Measurements from ENCODE around the gene TENM4.

The TENM4 gene

GRCh38 chr11:78667461-78667860, 773.4 kb downstream of the TENM4 start:
- H3K36me3 ChIP-seq (ENCODE audit: control insufficient read depth, insufficient read depth, low read length), result peaks cover 51% of the 10 kb centered on the region
- WGBS, 2 experiments, result 73 to 90% methylated on average over 2 of the region's 2 CpGs
- no peaks in the 10 kb centered on the region for H3K4me1 ChIP-seq (ENCODE audit: control insufficient read depth, insufficient read depth, low read length)
- H3K9me3 ChIP-seq (ENCODE audit: control insufficient read depth, low read length), result no peaks in the 10 kb centered on the region
- H3K27me3 ChIP-seq (ENCODE audit: control insufficient read depth, insufficient read depth, low read length, poor library complexity, severe bottlenecking), result no peaks in the 10 kb centered on the region
- no peak overlapping the region for H3K4me3 ChIP-seq (ENCODE audit: insufficient read depth, low read depth, low read length)
- H3K27ac ChIP-seq (ENCODE audit: insufficient read depth, low read depth, low read length, poor library complexity, severe bottlenecking), result no peak overlapping the region

GRCh38 chr11:78666675-78667160, 774.1 kb downstream of the TENM4 start:
- H3K4me1 ChIP-seq (ENCODE audit: control insufficient read depth, insufficient read depth, low read length), result no peaks in the 10 kb centered on the region
- H3K27me3 ChIP-seq (ENCODE audit: control insufficient read depth, insufficient read depth, low read length, poor library complexity, severe bottlenecking), result no peaks in the 10 kb centered on the region
- H3K27ac ChIP-seq (ENCODE audit: insufficient read depth, low read depth, low read length, poor library complexity, severe bottlenecking), result no peak overlapping the region
- peaks cover 46% of the 10 kb centered on the region for H3K36me3 ChIP-seq (ENCODE audit: control insufficient read depth, insufficient read depth, low read length)
- no peak overlapping the region for H3K4me3 ChIP-seq (ENCODE audit: insufficient read depth, low read depth, low read length)
- H3K9me3 ChIP-seq (ENCODE audit: control insufficient read depth, low read length), result no peaks in the 10 kb centered on the region

DNA sequence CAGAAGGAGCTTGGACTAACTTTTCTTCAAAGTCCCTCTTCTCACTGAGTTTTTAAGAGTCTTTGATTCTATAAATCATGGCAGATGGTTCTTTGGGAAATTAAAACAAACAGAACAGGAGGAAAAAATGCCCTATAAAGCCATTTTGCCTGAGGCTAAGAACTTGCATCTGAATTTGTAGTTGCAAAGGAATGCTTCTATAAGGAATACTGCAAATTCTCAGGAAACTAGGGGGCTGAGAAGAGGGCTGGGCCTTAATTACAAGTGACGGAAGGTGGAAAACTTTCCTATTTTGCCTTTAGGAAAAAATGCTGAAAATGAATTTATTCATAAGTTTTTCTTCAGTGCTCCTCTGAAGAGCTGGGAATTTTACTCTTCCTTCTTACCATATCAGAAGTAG, 776.2 kb downstream of the TENM4 start:
- no peaks in the 10 kb centered on the region for H3K4me1 ChIP-seq (ENCODE audit: control insufficient read depth, insufficient read depth, low read length)
- H3K9me3 ChIP-seq (ENCODE audit: control insufficient read depth, low read length), result no peaks in the 10 kb centered on the region
- no peak overlapping the region for H3K4me3 ChIP-seq (ENCODE audit: insufficient read depth, low read depth, low read length)
- WGBS, 2 experiments, result 94 to 100% methylated on average over 1 of the region's 1 CpG
- H3K36me3 ChIP-seq (ENCODE audit: control insufficient read depth, insufficient read depth, low read length), result peaks cover 49% of the 10 kb centered on the region
- H3K27ac ChIP-seq (ENCODE audit: insufficient read depth, low read depth, low read length, poor library complexity, severe bottlenecking), result no peak overlapping the region
- H3K27me3 ChIP-seq (ENCODE audit: control insufficient read depth, insufficient read depth, low read length, poor library complexity, severe bottlenecking), result no peaks in the 10 kb centered on the region

GRCh38 chr11:78662811-78663210, 778.0 kb downstream of the TENM4 start:
- Histone ChIP-seq H3K27me3 (ENCODE audit: control insufficient read depth, insufficient read depth, low read length, poor library complexity, severe bottlenecking) (no peaks in the 10 kb centered on the region), H3K4me3 (ENCODE audit: insufficient read depth, low read depth, low read length) (no peak overlapping the region), H3K27ac (ENCODE audit: insufficient read depth, low read depth, low read length, poor library complexity, severe bottlenecking) (no peak overlapping the region), H3K4me1 (ENCODE audit: control insufficient read depth, insufficient read depth, low read length) (no peaks in the 10 kb centered on the region), H3K9me3 (ENCODE audit: control insufficient read depth, low read length) (no peaks in the 10 kb centered on the region), H3K36me3 (ENCODE audit: control insufficient read depth, insufficient read depth, low read length) (peaks cover 48% of the 10 kb centered on the region)
- 93 to 96% methylated on average over 2 of the region's 2 CpGs for WGBS, 2 experiments

- H3K4me1 ChIP-seq (ENCODE audit: control insufficient read depth, insufficient read depth, low read length), result no peaks in the 10 kb centered on the region
- H3K27me3 ChIP-seq (ENCODE audit: control insufficient read depth, insufficient read depth, low read length, poor library complexity, severe bottlenecking), result no peaks in the 10 kb centered on the region
- no peak overlapping the region for H3K4me3 ChIP-seq (ENCODE audit: insufficient read depth, low read depth, low read length)
- H3K27ac ChIP-seq (ENCODE audit: insufficient read depth, low read depth, low read length, poor library complexity, severe bottlenecking), result no peak overlapping the region
- WGBS, 2 experiments, result 94 to 95% methylated on average over 4 of the region's 4 CpGs
- H3K36me3 ChIP-seq (ENCODE audit: control insufficient read depth, insufficient read depth, low read length), result peaks cover 35% of the 10 kb centered on the region
- no peaks in the 10 kb centered on the region for H3K9me3 ChIP-seq (ENCODE audit: control insufficient read depth, low read length)
Measured at GRCh38 chr11:78660471-78660870, 780.4 kb downstream of the TENM4 start.

GRCh38 chr11:78659326-78660270, 781.2 kb downstream of the TENM4 start:
- peaks cover 33% of the 10 kb centered on the region for H3K36me3 ChIP-seq (ENCODE audit: control insufficient read depth, insufficient read depth, low read length)
- no peaks in the 10 kb centered on the region for H3K27me3 ChIP-seq (ENCODE audit: control insufficient read depth, insufficient read depth, low read length, poor library complexity, severe bottlenecking)
- 88% methylated on average over 11 of the region's 11 CpGs for WGBS, 2 experiments
- H3K4me1 ChIP-seq (ENCODE audit: control insufficient read depth, insufficient read depth, low read length), result no peaks in the 10 kb centered on the region
- no peaks in the 10 kb centered on the region for H3K9me3 ChIP-seq (ENCODE audit: control insufficient read depth, low read length)
- no peak overlapping the region for H3K4me3 ChIP-seq (ENCODE audit: insufficient read depth, low read depth, low read length)
- no peak overlapping the region for H3K27ac ChIP-seq (ENCODE audit: insufficient read depth, low read depth, low read length, poor library complexity, severe bottlenecking)

- no peak overlapping the region for H3K27ac ChIP-seq (ENCODE audit: insufficient read depth, low read depth, low read length, poor library complexity, severe bottlenecking)
- peaks cover 31% of the 10 kb centered on the region for H3K36me3 ChIP-seq (ENCODE audit: control insufficient read depth, insufficient read depth, low read length)
- H3K4me1 ChIP-seq (ENCODE audit: control insufficient read depth, insufficient read depth, low read length), result peaks cover 10% of the 10 kb centered on the region
- H3K27me3 ChIP-seq (ENCODE audit: control insufficient read depth, insufficient read depth, low read length, poor library complexity, severe bottlenecking), result no peaks in the 10 kb centered on the region
- H3K4me3 ChIP-seq (ENCODE audit: insufficient read depth, low read depth, low read length), result no peak overlapping the region
- WGBS, 2 experiments, result 97% methylated on average over 31 of the region's 31 CpGs
- H3K9me3 ChIP-seq (ENCODE audit: control insufficient read depth, low read length), result no peaks in the 10 kb centered on the region
Measured at GRCh38 chr11:78657968-78658839, 782.6 kb downstream of the TENM4 start.

- Histone ChIP-seq H3K36me3 (ENCODE audit: control insufficient read depth, insufficient read depth, low read length) (peaks cover 31% of the 10 kb centered on the region), H3K9me3 (ENCODE audit: control insufficient read depth, low read length) (no peaks in the 10 kb centered on the region), H3K4me3 (ENCODE audit: insufficient read depth, low read depth, low read length) (no peak overlapping the region), H3K4me1 (ENCODE audit: control insufficient read depth, insufficient read depth, low read length) (peaks cover 10% of the 10 kb centered on the region), H3K27me3 (ENCODE audit: control insufficient read depth, insufficient read depth, low read length, poor library complexity, severe bottlenecking) (no peaks in the 10 kb centered on the region), H3K27ac (ENCODE audit: insufficient read depth, low read depth, low read length, poor library complexity, severe bottlenecking) (no peak overlapping the region)
- WGBS, 2 experiments, result 90% methylated on average over 4 of the region's 4 CpGs
Measured at GRCh38 chr11:78657441-78657840, 783.4 kb downstream of the TENM4 start.

- 93 to 99% methylated on average over 6 of the region's 6 CpGs for WGBS, 2 experiments
- Histone ChIP-seq H3K36me3 (ENCODE audit: control insufficient read depth, insufficient read depth, low read length) (peaks cover 31% of the 10 kb centered on the region), H3K27me3 (ENCODE audit: control insufficient read depth, insufficient read depth, low read length, poor library complexity, severe bottlenecking) (no peaks in the 10 kb centered on the region), H3K9me3 (ENCODE audit: control insufficient read depth, low read length) (no peaks in the 10 kb centered on the region), H3K4me3 (ENCODE audit: insufficient read depth, low read depth, low read length) (no peak overlapping the region), H3K27ac (ENCODE audit: insufficient read depth, low read depth, low read length, poor library complexity, severe bottlenecking) (no peak overlapping the region), H3K4me1 (ENCODE audit: control insufficient read depth, insufficient read depth, low read length) (peaks cover 10% of the 10 kb centered on the region)
Measured at GRCh38 chr11:78656984-78657383, 783.8 kb downstream of the TENM4 start.

- Histone ChIP-seq H3K4me1 (ENCODE audit: control insufficient read depth, insufficient read depth, low read length) (peaks cover 10% of the 10 kb centered on the region), H3K4me3 (ENCODE audit: insufficient read depth, low read depth, low read length) (no peak overlapping the region), H3K9me3 (ENCODE audit: control insufficient read depth, low read length) (no peaks in the 10 kb centered on the region), H3K36me3 (ENCODE audit: control insufficient read depth, insufficient read depth, low read length) (peaks cover 25% of the 10 kb centered on the region), H3K27me3 (ENCODE audit: control insufficient read depth, insufficient read depth, low read length, poor library complexity, severe bottlenecking) (no peaks in the 10 kb centered on the region), H3K27ac (ENCODE audit: insufficient read depth, low read depth, low read length, poor library complexity, severe bottlenecking) (no peak overlapping the region)
- WGBS, 2 experiments, result 89 to 91% methylated on average over 3 to 4 of the region's 4 CpGs
Measured at GRCh38 chr11:78656327-78656726, 784.5 kb downstream of the TENM4 start.

Measured in ectodermal cell (in vitro differentiated cells).